ENCODE results near the gene LHFPL2. TPM values are rescaled to one million over a fixed set of nuclear protein-coding genes. Genes with fewer than 3 reads are reported as not detected.

LHFPL2 gene
- total and polyA plus RNA-seq, 2 of the 4 experiments (the other 2 are of a cell fraction): 6.5 to 11.3 TPM

- ATAC-seq (ENCODE audit: low read depth): no peak
Measured at GRCh38 chr5:78614816-78615215, 33.8 kb downstream of the LHFPL2 start.

More at GRCh38 chr5:78614816-78615215, 33.8 kb downstream of the LHFPL2 start:
- Histone ChIP-seq H3K18ac (ENCODE audit: low read depth, low read length) (no peak overlapping the region), H2BK120ac (ENCODE audit: low read depth, low read length) (no peak overlapping the region), H3K79me1 (ENCODE audit: low read depth in 1 of 2, low read length in 2 of 2) (peaks cover 31 to 48% of the 10 kb centered on the region in 2 experiments), H2AK5ac (ENCODE audit: low read depth, low read length) (no peak overlapping the region), H3K4me2 (ENCODE audit: low read depth, low read length) (no peak overlapping the region), H3K9ac (ENCODE audit: low read depth, low read length) (no peak overlapping the region), H4K91ac (ENCODE audit: insufficient read depth, low read depth, low read length) (no peak overlapping the region), H3K9me1 (ENCODE audit: insufficient read depth, low read length) (peaks cover 21% of the 10 kb centered on the region), H2AFZ (replicated peaks; ENCODE audit: low read length, poor library complexity) (no peak overlapping the region), H3K27ac (ENCODE audit: insufficient read depth, low read length) (no peak overlapping the region), H4K20me1 (ENCODE audit: insufficient read depth, low read length) (peaks cover 16% of the 10 kb centered on the region; the same call in 1 of the 2 replicates), H2BK20ac (ENCODE audit: low read depth, low read length) (no peak overlapping the region), H3K27me3 (ENCODE audit: control insufficient read depth, insufficient read depth, low read length) (no peaks in the 10 kb centered on the region), H3K4ac (ENCODE audit: low read depth, low read length) (no peak overlapping the region), H3K56ac (ENCODE audit: extremely low read depth, insufficient read depth, low read length) (no peak overlapping the region), H2BK15ac (ENCODE audit: low read depth, low read length) (no peak overlapping the region), H4K5ac (ENCODE audit: low read depth, low read length) (no peak overlapping the region), H3K14ac (replicated peaks; ENCODE audit: low read depth, low read length) (no peak overlapping the region), H3K4me3 (ENCODE audit: insufficient read depth, low read depth, low read length) (no peak overlapping the region), H3K23ac (ENCODE audit: low read depth, low read length) (no peak overlapping the region), H3K36me3 (ENCODE audit: control insufficient read depth, insufficient read depth, low read length) (peaks cover 19% of the 10 kb centered on the region; the same call in 1 of the 2 replicates), H3K4me1 (ENCODE audit: control insufficient read depth, insufficient read depth, low read length) (peaks cover 20% of the 10 kb centered on the region), H3K9me3 (ENCODE audit: control insufficient read depth, insufficient read depth, low read length) (no peaks in the 10 kb centered on the region), H4K8ac (ENCODE audit: low read depth in 2 of 2, low read length in 2 of 2) (no peak overlapping the region), H2BK5ac (ENCODE audit: low read depth, low read length, poor library complexity, severe bottlenecking) (no peak overlapping the region), H2AK9ac (replicated peaks; ENCODE audit: low read depth, low read length, poor library complexity) (no peak overlapping the region)
- CTCF ChIA-PET: interaction anchor here (1.2 to 2.0 kb wide), 2 partner anchors 11 to 13 kb away, joined by 3 to 6 read pairs; no protein-coding TSS in a partner anchor
- TF ChIP-seq MXI1 (IDR thresholded peaks at IDR 0.05; ENCODE audit: borderline replicate concordance, low read depth, low read length) (no peak), ELK1 (IDR thresholded peaks at IDR 0.05; ENCODE audit: borderline replicate concordance, low read depth, low read length) (no peak), BHLHE40 (IDR thresholded peaks at IDR 0.05; ENCODE audit: low read depth, low read length) (no peak), CEBPB (IDR thresholded peaks at IDR 0.05; ENCODE audit: low read depth, low read length) (no peak), CHD1 (IDR thresholded peaks at IDR 0.05; ENCODE audit: low read depth, low read length) (no peak), MAFK (IDR thresholded peaks at IDR 0.05; ENCODE audit: low read depth, low read length) (no peak), RFX5 (IDR thresholded peaks at IDR 0.05; ENCODE audit: low read depth, low read length) (no peak), RAD21 (IDR thresholded peaks at IDR 0.05; ENCODE audit: low read length) (no peak), SMC3 (IDR thresholded peaks at IDR 0.05; ENCODE audit: low read depth, low read length) (no peak), RCOR1 (IDR thresholded peaks at IDR 0.05; ENCODE audit: insufficient replicate concordance, low read length) (no peak), FOS (IDR thresholded peaks at IDR 0.05; ENCODE audit: low read depth, low read length) (no peak), NFE2L2 (IDR thresholded peaks at IDR 0.05; ENCODE audit: low read depth, low read length) (no peak), USF2 (IDR thresholded peaks at IDR 0.05; ENCODE audit: low read depth, low read length) (no peak), POLR2A (IDR thresholded peaks at IDR 0.05; ENCODE audit: low read depth, low read length) (no peak)
- no peak for DNase-seq
- dilution Hi-C loops (cut with HindIII; ENCODE audit: low sequenced_read_pairs, unreplicated experiment): no loop called here
- in situ Hi-C loops (cut with MboI; ENCODE audit: low sequenced_read_pairs): no loop called here
- POLR2A ChIA-PET (ENCODE audit: unreplicated experiment): no interaction called here
- BruUV-seq (replicated peaks): no TSS peak
- intact Hi-C loops (cut with micrococcal nuclease): no loop called here

Measured in IMR-90 (cell line).